Activated naive CD8-positive, alpha-beta T cell (primary cell): ENCODE results near the gene SEMG2.

Source experiments
- H3K27ac Mint-ChIP-seq: one replicate; pipeline ENCODE4 v1.8.0; 2021; ENCODE audit warnings: mixed read lengths
- H3K27me3 Mint-ChIP-seq: one replicate; pipeline ENCODE4 v1.8.0; 2021; ENCODE audit warnings: mixed read lengths
- H3K36me3 Mint-ChIP-seq: one replicate; pipeline ENCODE4 v1.8.0; 2021; ENCODE audit warnings: mixed read lengths
- H3K4me1 Mint-ChIP-seq: one replicate; pipeline ENCODE4 v1.8.0; 2021; ENCODE audit warnings: low read depth, mixed read lengths
- H3K4me3 Mint-ChIP-seq: one replicate; pipeline ENCODE4 v1.8.0; 2021; ENCODE audit warnings: mild to moderate bottlenecking, mixed read lengths
- H3K9me3 Mint-ChIP-seq: one replicate; pipeline ENCODE4 v1.8.0; 2021; ENCODE audit warnings: low read depth, mixed read lengths

SEMG2 gene

GRCh38 chr20:45254383-45255262 is 33.5 kb downstream of the SEMG2 start, which contains the start of gene SLPI:
TSS of gene SLPI (minus strand) at chr20:45254564. CDS start at chr20:45254543, 21 bp downstream.
- Mint-ChIP-seq H3K4me1 (no peaks in the 10 kb centered on the region), H3K9me3 (no peaks in the 10 kb centered on the region), H3K27me3 (peaks cover 11% of the 10 kb centered on the region), H3K4me3 (no peak within 1 kb of the TSS), H3K36me3 (no peaks in the 10 kb centered on the region), H3K27ac (no peak within 1 kb of the TSS)

GRCh38 chr20:45257161-45257560 is 36.0 kb downstream of the SEMG2 start:
- H3K36me3 Mint-ChIP-seq: no peaks in the 10 kb centered on the region
- no peak overlapping the region for H3K27ac Mint-ChIP-seq
- no peaks in the 10 kb centered on the region for H3K9me3 Mint-ChIP-seq
- H3K27me3 Mint-ChIP-seq: peaks cover 7% of the 10 kb centered on the region
- H3K4me1 Mint-ChIP-seq: no peaks in the 10 kb centered on the region
- H3K4me3 Mint-ChIP-seq: no peak overlapping the region

- Mint-ChIP-seq H3K27me3 (peaks cover 3% of the 10 kb centered on the region), H3K36me3 (no peaks in the 10 kb centered on the region), H3K27ac (no peak overlapping the region), H3K4me3 (no peak overlapping the region), H3K9me3 (no peaks in the 10 kb centered on the region), H3K4me1 (no peaks in the 10 kb centered on the region)
Measured at GRCh38 chr20:45257711-45258110, 36.5 kb downstream of the SEMG2 start.

- Mint-ChIP-seq H3K9me3 (no peaks in the 10 kb centered on the region), H3K4me3 (no peak overlapping the region)
Measured at GRCh38 chr20:45258259-45258658, 37.1 kb downstream of the SEMG2 start.

GRCh38 chr20:45258664-45259063 is 37.5 kb downstream of the SEMG2 start:
- H3K9me3 Mint-ChIP-seq: no peaks in the 10 kb centered on the region
- H3K4me1 Mint-ChIP-seq: no peaks in the 10 kb centered on the region
- no peak overlapping the region for H3K27ac Mint-ChIP-seq
- peaks cover 5% of the 10 kb centered on the region for H3K27me3 Mint-ChIP-seq
- H3K4me3 Mint-ChIP-seq: no peak overlapping the region
- H3K36me3 Mint-ChIP-seq: no peaks in the 10 kb centered on the region

More at GRCh38 chr20:45258259-45258658, 37.1 kb downstream of the SEMG2 start:
- Mint-ChIP-seq H3K27ac (no peak overlapping the region), H3K4me1 (no peaks in the 10 kb centered on the region), H3K27me3 (peaks cover 5% of the 10 kb centered on the region), H3K36me3 (no peaks in the 10 kb centered on the region)

GRCh38 chr20:45263556-45264266 is 42.5 kb downstream of the SEMG2 start:
- Mint-ChIP-seq H3K27me3 (peaks cover 4% of the 10 kb centered on the region), H3K36me3 (no peaks in the 10 kb centered on the region), H3K4me1 (no peaks in the 10 kb centered on the region)

GRCh38 chr20:45266977-45267376 is 45.8 kb downstream of the SEMG2 start:
- Mint-ChIP-seq H3K4me1 (no peaks in the 10 kb centered on the region), H3K27ac (no peak overlapping the region), H3K9me3 (no peaks in the 10 kb centered on the region), H3K4me3 (no peak overlapping the region), H3K36me3 (no peaks in the 10 kb centered on the region), H3K27me3 (peaks cover 13% of the 10 kb centered on the region)

More at GRCh38 chr20:45263556-45264266, 42.5 kb downstream of the SEMG2 start:
- no peak overlapping the region for H3K27ac Mint-ChIP-seq
- H3K9me3 Mint-ChIP-seq: no peaks in the 10 kb centered on the region
- no peak overlapping the region for H3K4me3 Mint-ChIP-seq

GRCh38 chr20:45268531-45268930 is 47.4 kb downstream of the SEMG2 start:
- Mint-ChIP-seq H3K36me3 (no peaks in the 10 kb centered on the region), H3K27ac (no peak overlapping the region), H3K4me3 (no peak overlapping the region), H3K4me1 (no peaks in the 10 kb centered on the region), H3K9me3 (no peaks in the 10 kb centered on the region), H3K27me3 (peaks cover 16% of the 10 kb centered on the region)

- H3K4me1 Mint-ChIP-seq: no peaks in the 10 kb centered on the region
- no peak overlapping the region for H3K27ac Mint-ChIP-seq
- no peaks in the 10 kb centered on the region for H3K36me3 Mint-ChIP-seq
- no peaks in the 10 kb centered on the region for H3K9me3 Mint-ChIP-seq
- peaks cover 17% of the 10 kb centered on the region for H3K27me3 Mint-ChIP-seq
- H3K4me3 Mint-ChIP-seq: no peak overlapping the region
Measured at GRCh38 chr20:45269056-45269455, 47.9 kb downstream of the SEMG2 start.

GRCh38 chr20:45269754-45270270 is 48.6 kb downstream of the SEMG2 start:
- H3K9me3 Mint-ChIP-seq: no peaks in the 10 kb centered on the region
- H3K27ac Mint-ChIP-seq: no peak overlapping the region
- no peaks in the 10 kb centered on the region for H3K4me1 Mint-ChIP-seq
- no peak overlapping the region for H3K4me3 Mint-ChIP-seq
- H3K36me3 Mint-ChIP-seq: no peaks in the 10 kb centered on the region
- peaks cover 17% of the 10 kb centered on the region for H3K27me3 Mint-ChIP-seq
